Calu3 (cell line): ENCODE data around the gene SMCHD1. TPM values are rescaled to one million over a fixed set of nuclear protein-coding genes. Genes with fewer than 3 reads are reported as not detected.
"Not testable (repeated sequence)": the region's sequence is repeated elsewhere in the genome, so short reads cannot be mapped to it uniquely, and the experiment has no call there.

Experiments
- BruUV-seq: library from RNA; stranded (reverse); fragments of 400-500 nt; replicated peaks from 2 replicates; lab custom pipeline; 2021; lab: Mats Ljungman, UMichigan
- CTCF ChIA-PET: fragments of 300-600 bp; sonication (Branson Sonifier 250); formaldehyde crosslinking; loops from one replicate; lab custom pipeline; 2022; ENCODE audit warnings: antibody characterized with exemption; lab: Charles Lee
- DNase-seq: peaks from one replicate; pipeline ENCODE4 v3.0.0; 2022
- H3K27ac Mint-ChIP-seq: one replicate; pipeline ENCODE4 v1.8.0; 2022; ENCODE audit warnings: mixed read lengths; ENCODE audit not compliant: unreplicated experiment
- H3K27me3 Mint-ChIP-seq: one replicate; pipeline ENCODE4 v1.8.0; 2022; ENCODE audit warnings: mixed read lengths; ENCODE audit not compliant: unreplicated experiment
- H3K36me3 Mint-ChIP-seq: one replicate; pipeline ENCODE4 v1.8.0; 2022; ENCODE audit warnings: mild to moderate bottlenecking, moderate library complexity, mixed read lengths; ENCODE audit not compliant: insufficient read depth, unreplicated experiment
- H3K4me1 Mint-ChIP-seq: one replicate; pipeline ENCODE4 v1.8.0; 2022; ENCODE audit warnings: mild to moderate bottlenecking, low read depth, mixed read lengths; ENCODE audit not compliant: unreplicated experiment
- H3K4me3 Mint-ChIP-seq: one replicate; pipeline ENCODE4 v1.8.0; 2022; ENCODE audit warnings: mild to moderate bottlenecking, low read depth, moderate library complexity, mixed read lengths; ENCODE audit not compliant: unreplicated experiment
- H3K9me3 Mint-ChIP-seq: one replicate; pipeline ENCODE4 v1.8.0; 2022; ENCODE audit warnings: low read depth, mixed read lengths; ENCODE audit not compliant: unreplicated experiment
- intact Hi-C: fragments of 100-400 bp; cut with micrococcal nuclease; formaldehyde crosslinking; loops from one replicate; pipeline ENCODE4 v1.10.0; 2022; ENCODE audit not compliant: unreplicated experiment
- total RNA-seq: library from RNA; stranded (reverse); gene quantifications from 2 replicates; pipeline ENCODE4 v1.2.3, GENCODE V29; 2022
- TF ChIP-seq, protein P1 (sequence below): fragments of 200-600 bp; IDR thresholded peaks from one replicate; pipeline ENCODE4 v1.8.0; 2022; ENCODE audit warnings: antibody characterized with exemption; ENCODE audit not compliant: unreplicated experiment

Gene SMCHD1
- total RNA-seq, 1 experiment from 2014 or later: 68.3 TPM

DNA sequence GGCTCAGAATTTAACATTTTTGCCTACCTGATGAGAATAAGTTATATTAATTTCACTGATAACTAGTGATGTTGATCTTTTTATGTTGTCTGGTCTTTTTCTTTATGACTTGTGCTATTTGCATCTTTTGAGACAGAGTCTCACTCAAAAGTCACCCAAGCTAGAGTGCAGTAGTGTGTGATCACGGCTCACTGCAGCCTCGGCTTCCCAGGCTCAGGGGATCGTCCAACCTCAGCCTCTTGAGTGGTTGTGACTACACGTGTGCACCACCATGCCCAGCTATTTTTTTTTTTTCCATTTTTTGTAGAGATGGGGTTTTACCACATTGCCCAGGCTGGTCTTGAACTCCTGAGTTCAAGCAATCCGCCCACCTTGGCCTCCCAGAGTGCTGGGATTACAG, 7.5 kb downstream of the SMCHD1 start:
- CTCF ChIA-PET: no interaction called here

DNA sequence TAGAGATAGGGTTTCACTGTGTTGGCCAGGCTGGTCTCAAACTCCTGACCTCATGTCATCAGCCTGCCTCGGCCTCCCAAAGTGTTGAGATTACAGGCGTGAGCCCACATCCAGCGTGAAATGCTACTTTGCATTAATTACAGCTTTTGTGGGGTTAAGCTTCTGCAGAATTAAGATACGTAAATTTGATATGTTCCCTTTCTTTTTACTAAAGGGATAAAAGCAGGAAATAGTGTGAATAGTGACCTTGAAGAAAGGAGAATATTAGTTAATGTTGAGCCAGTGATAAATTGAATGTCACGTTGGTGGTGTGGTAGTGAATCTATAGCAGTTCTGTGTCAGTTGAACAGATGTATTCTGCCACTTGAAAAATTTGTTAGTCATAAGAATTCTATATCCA, 16.9 kb downstream of the SMCHD1 start:
- H3K4me1 Mint-ChIP-seq: no peaks in the 10 kb centered on the region
- H3K4me3 Mint-ChIP-seq: no peak overlapping the region
- CTCF ChIA-PET: no interaction called here
- peaks cover 51% of the 10 kb centered on the region for H3K36me3 Mint-ChIP-seq
- TF ChIP-seq, protein P1, sequence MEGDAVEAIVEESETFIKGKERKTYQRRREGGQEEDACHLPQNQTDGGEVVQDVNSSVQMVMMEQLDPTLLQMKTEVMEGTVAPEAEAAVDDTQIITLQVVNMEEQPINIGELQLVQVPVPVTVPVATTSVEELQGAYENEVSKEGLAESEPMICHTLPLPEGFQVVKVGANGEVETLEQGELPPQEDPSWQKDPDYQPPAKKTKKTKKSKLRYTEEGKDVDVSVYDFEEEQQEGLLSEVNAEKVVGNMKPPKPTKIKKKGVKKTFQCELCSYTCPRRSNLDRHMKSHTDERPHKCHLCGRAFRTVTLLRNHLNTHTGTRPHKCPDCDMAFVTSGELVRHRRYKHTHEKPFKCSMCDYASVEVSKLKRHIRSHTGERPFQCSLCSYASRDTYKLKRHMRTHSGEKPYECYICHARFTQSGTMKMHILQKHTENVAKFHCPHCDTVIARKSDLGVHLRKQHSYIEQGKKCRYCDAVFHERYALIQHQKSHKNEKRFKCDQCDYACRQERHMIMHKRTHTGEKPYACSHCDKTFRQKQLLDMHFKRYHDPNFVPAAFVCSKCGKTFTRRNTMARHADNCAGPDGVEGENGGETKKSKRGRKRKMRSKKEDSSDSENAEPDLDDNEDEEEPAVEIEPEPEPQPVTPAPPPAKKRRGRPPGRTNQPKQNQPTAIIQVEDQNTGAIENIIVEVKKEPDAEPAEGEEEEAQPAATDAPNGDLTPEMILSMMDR: no peak
- H3K27me3 Mint-ChIP-seq: no peaks in the 10 kb centered on the region
- no peaks in the 10 kb centered on the region for H3K9me3 Mint-ChIP-seq
- no peak overlapping the region for H3K27ac Mint-ChIP-seq
- no TSS peak for BruUV-seq
- intact Hi-C loops: no loop called here
- DNase-seq: no peak

More for the DNA sequence above, 7.5 kb downstream of the SMCHD1 start:
- no peak overlapping the region for H3K27ac Mint-ChIP-seq
- H3K36me3 Mint-ChIP-seq: peaks cover 8% of the 10 kb centered on the region
- H3K4me1 Mint-ChIP-seq: peaks cover 17% of the 10 kb centered on the region
- TF ChIP-seq, protein P1: no peak
- no TSS peak for BruUV-seq
- H3K27me3 Mint-ChIP-seq: no peaks in the 10 kb centered on the region
- no peak for DNase-seq
- H3K4me3 Mint-ChIP-seq: no peak overlapping the region
- no peaks in the 10 kb centered on the region for H3K9me3 Mint-ChIP-seq
- intact Hi-C loops: no loop called here

DNA sequence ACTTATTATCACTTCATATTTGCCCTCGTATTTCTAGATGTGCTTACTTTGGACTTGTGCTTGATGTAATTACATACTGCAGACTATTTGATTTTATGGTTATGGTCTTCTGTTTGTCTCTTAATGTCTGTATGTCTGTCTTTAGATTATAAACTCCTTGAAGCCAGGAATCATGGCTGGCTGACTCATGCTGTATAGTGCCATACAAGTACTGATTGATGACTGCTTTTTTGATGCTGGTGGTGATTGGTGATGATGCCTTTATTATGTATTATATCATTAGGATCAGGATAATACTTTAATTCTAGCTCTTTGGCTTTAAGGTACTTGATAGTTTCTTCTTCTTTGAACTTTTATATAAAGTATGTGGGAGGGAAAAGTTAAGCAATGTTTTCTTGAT, 17.3 kb downstream of the SMCHD1 start:
- intact Hi-C loops: no loop called here
- peaks cover 51% of the 10 kb centered on the region for H3K36me3 Mint-ChIP-seq
- H3K27ac Mint-ChIP-seq: no peak overlapping the region
- no peaks in the 10 kb centered on the region for H3K27me3 Mint-ChIP-seq
- H3K4me3 Mint-ChIP-seq: no peak overlapping the region
- no peaks in the 10 kb centered on the region for H3K4me1 Mint-ChIP-seq
- DNase-seq: no peak
- TF ChIP-seq, protein P1: no peak
- no peaks in the 10 kb centered on the region for H3K9me3 Mint-ChIP-seq
- CTCF ChIA-PET: no interaction called here
- BruUV-seq: no TSS peak

DNA sequence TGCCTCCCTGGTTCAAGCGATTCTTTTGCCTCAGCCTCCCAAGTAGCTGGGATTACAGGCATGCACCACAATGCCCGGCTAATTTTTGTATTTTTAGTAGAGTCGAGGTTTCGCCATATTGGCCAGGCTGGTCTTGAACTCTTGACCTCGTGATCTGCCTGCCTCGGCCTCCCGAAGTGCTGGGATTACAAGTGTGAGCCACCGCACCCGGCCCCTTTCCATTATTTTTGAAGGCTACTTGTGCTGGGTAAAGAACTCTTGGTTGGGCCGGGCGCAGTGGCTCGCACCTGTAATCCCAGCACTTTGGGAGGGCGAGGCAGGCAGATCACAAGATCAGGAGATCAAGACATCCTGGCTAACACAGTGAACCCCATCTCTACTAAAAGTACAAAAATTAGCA, 23.4 kb downstream of the SMCHD1 start:
- BruUV-seq: not testable (repeated sequence)
- peaks cover 30% of the 10 kb centered on the region for H3K36me3 Mint-ChIP-seq

DNA sequence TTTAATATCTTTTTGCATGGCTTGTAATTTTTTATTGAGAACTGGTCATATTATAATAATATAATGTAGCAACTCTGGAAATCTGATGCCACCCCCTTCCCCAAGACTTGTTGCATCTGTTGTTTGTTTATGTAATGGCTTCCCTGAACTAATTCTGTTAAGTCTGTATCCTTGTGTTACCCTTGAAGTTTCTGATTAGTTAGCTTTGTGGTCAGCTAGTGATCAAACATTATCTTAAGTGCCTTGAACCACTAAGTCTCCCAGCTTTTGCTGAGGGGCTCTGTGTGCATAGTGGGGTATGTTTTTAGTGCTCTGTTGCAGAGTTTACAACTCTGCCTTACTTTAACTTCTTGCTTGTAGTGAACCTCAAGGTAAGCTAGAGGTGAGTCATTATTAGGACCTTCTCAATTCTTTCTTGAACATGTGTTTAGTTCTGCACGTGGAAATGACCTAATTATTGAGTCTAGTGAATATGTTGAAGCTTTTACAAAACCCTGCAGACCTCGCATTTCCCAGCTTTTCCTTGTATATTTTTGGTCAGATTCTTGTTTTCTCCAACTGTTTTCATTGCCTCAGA, 24.8 kb downstream of the SMCHD1 start:
- Mint-ChIP-seq H3K9me3 (no peaks in the 10 kb centered on the region), H3K4me1 (peaks cover 8% of the 10 kb centered on the region), H3K27me3 (no peaks in the 10 kb centered on the region), H3K36me3 (peaks cover 27% of the 10 kb centered on the region), H3K4me3 (no peak overlapping the region), H3K27ac (no peak overlapping the region)
- DNase-seq: no peak
- intact Hi-C loops: no loop called here
- CTCF ChIA-PET: no interaction called here
- TF ChIP-seq, protein P1: no peak
- no TSS peak for BruUV-seq

More for the DNA sequence above, 23.4 kb downstream of the SMCHD1 start:
- H3K27ac Mint-ChIP-seq, intact Hi-C loops, DNase-seq, H3K27me3 Mint-ChIP-seq, H3K4me1 Mint-ChIP-seq, CTCF ChIA-PET, H3K4me3 Mint-ChIP-seq, H3K9me3 Mint-ChIP-seq: not testable (repeated sequence)
